SU-DHL-6 (cell line): ENCODE measurements around the gene ITPR2.

ENCODE experiments used
- H2AFZ ChIP-seq: fragments of 200-600 bp; sonication (generic); 2 replicates; pipeline ENCODE4 v1.6.1; 2014; ENCODE audit warnings: low read depth, mild to moderate bottlenecking, moderate library complexity, mixed read lengths, antibody characterized with exemption, low read length; ENCODE audit not compliant: severe bottlenecking
- H3F3A ChIP-seq: fragments of 200-600 bp; shearing (Covaris generic); 2 replicates; pipeline ENCODE4 v1.6.0; 2016; ENCODE audit warnings: antibody characterized with exemption, mild to moderate bottlenecking; ENCODE audit not compliant: insufficient read depth
- H3K27ac ChIP-seq: fragments of 200-600 bp; sonication (generic); 2 replicates; pipeline ENCODE4 v1.5.1; 2016; ENCODE audit warnings: low read depth, mild to moderate bottlenecking, low read length, moderate library complexity, mixed read lengths
- H3K27me3 ChIP-seq: fragments of 200-600 bp; sonication (generic), shearing (Covaris generic); 2 replicates; pipeline ENCODE4 v1.6.0; 2014; ENCODE audit warnings: mild to moderate bottlenecking, low read length
- H3K36me3 ChIP-seq: fragments of 200-600 bp; sonication (generic); 2 replicates; pipeline ENCODE4 v1.6.1; 2014; ENCODE audit warnings: mild to moderate bottlenecking, low read length, mixed read lengths
- H3K4me2 ChIP-seq: fragments of 300-600, 200-600 bp; shearing (Covaris generic), sonication (generic); 2 replicates; pipeline ENCODE4 v1.6.0; 2014; ENCODE audit warnings: low read length, low read depth, mild to moderate bottlenecking; ENCODE audit not compliant: poor library complexity, severe bottlenecking
- H3K4me3 ChIP-seq: fragments of 200-600 bp; sonication (generic); 2 replicates; pipeline ENCODE4 v1.5.1; 2014; ENCODE audit warnings: antibody characterized with exemption, low read length, mild to moderate bottlenecking, mixed read lengths; ENCODE audit not compliant: insufficient read depth, poor library complexity, severe bottlenecking
- H3K79me2 ChIP-seq: fragments of 200-600 bp; sonication (generic); 2 replicates; pipeline ENCODE4 v1.6.1; 2014; ENCODE audit warnings: mild to moderate bottlenecking, low read length, moderate library complexity; ENCODE audit not compliant: insufficient read depth
- H3K9ac ChIP-seq: fragments of 200-600 bp; sonication (generic); 2 replicates; pipeline ENCODE4 v1.7.0; 2014; ENCODE audit warnings: mild to moderate bottlenecking, low read length
- H3K9me2 ChIP-seq: fragments of 200-600 bp; sonication (generic); replicated peaks from 2 replicates; pipeline ENCODE4 v1.6.1; 2014; ENCODE audit warnings: low read length; ENCODE audit not compliant: insufficient read depth
- H3K9me3 ChIP-seq: fragments of 200-600 bp; sonication (generic); 2 replicates; pipeline ENCODE4 v1.6.1; 2014; ENCODE audit warnings: low read length, mixed read lengths; ENCODE audit not compliant: insufficient read depth
- H4K20me1 ChIP-seq: fragments of 200-600 bp; sonication (generic); 2 replicates; pipeline ENCODE4 v1.6.1; 2014; ENCODE audit warnings: low read depth, mild to moderate bottlenecking, antibody characterized with exemption, low read length, moderate library complexity, mixed read lengths
- EZH2phosphoT487 ChIP-seq: fragments of 200-600 bp; sonication (generic), shearing (Covaris generic); conservative IDR thresholded peaks from 2 replicates; pipeline ENCODE4 v1.6.1; 2018; ENCODE audit warnings: mild to moderate bottlenecking, antibody characterized with exemption, low read length, moderate library complexity, mixed read lengths
- TF ChIP-seq, protein P1 (sequence below): fragments of 200-600 bp; sonication (generic); IDR thresholded peaks from one replicate; pipeline ENCODE4 v1.5.1; 2017; ENCODE audit warnings: antibody characterized with exemption, mild to moderate bottlenecking, low read length, moderate library complexity; ENCODE audit not compliant: insufficient read depth, poor library complexity, severe bottlenecking

Gene ITPR2

GRCh38 chr12:26527682-26528081 lies 305.3 kb downstream of the ITPR2 start:
- Histone ChIP-seq H3K4me2 (no peak overlapping the region), H3K27me3 (no peaks in the 10 kb centered on the region)

GRCh38 chr12:26524862-26525465 lies 308.0 kb downstream of the ITPR2 start:
- H3K9me3 ChIP-seq, result peaks cover 9% of the 10 kb centered on the region; the same call in 1 of the 2 replicates
- H3K4me3 ChIP-seq, result no peak overlapping the region
- H4K20me1 ChIP-seq, result no peaks in the 10 kb centered on the region
- no peak overlapping the region for H3K4me2 ChIP-seq
- H3K79me2 ChIP-seq, result no peaks in the 10 kb centered on the region
- no peaks in the 10 kb centered on the region for H3K36me3 ChIP-seq
- no peaks in the 10 kb centered on the region for H3K9me2 ChIP-seq
- H3K9ac ChIP-seq, result no peak overlapping the region
- H3K27me3 ChIP-seq, result no peaks in the 10 kb centered on the region
- TF ChIP-seq, protein P1, sequence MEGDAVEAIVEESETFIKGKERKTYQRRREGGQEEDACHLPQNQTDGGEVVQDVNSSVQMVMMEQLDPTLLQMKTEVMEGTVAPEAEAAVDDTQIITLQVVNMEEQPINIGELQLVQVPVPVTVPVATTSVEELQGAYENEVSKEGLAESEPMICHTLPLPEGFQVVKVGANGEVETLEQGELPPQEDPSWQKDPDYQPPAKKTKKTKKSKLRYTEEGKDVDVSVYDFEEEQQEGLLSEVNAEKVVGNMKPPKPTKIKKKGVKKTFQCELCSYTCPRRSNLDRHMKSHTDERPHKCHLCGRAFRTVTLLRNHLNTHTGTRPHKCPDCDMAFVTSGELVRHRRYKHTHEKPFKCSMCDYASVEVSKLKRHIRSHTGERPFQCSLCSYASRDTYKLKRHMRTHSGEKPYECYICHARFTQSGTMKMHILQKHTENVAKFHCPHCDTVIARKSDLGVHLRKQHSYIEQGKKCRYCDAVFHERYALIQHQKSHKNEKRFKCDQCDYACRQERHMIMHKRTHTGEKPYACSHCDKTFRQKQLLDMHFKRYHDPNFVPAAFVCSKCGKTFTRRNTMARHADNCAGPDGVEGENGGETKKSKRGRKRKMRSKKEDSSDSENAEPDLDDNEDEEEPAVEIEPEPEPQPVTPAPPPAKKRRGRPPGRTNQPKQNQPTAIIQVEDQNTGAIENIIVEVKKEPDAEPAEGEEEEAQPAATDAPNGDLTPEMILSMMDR, result peak; percentile 75
- TF ChIP-seq EZH2phosphoT487, result no peak
- no peak overlapping the region for H2AFZ ChIP-seq
- no peak overlapping the region for H3K27ac ChIP-seq
- no peaks in the 10 kb centered on the region for H3F3A ChIP-seq

More at GRCh38 chr12:26527682-26528081, 305.3 kb downstream of the ITPR2 start:
- H3K79me2 ChIP-seq, result no peaks in the 10 kb centered on the region
- no peak overlapping the region for H2AFZ ChIP-seq
- no peaks in the 10 kb centered on the region for H4K20me1 ChIP-seq
- no peak overlapping the region for H3K9ac ChIP-seq
- H3K9me3 ChIP-seq, result peaks cover 9% of the 10 kb centered on the region; the same call in 1 of the 2 replicates
- H3K27ac ChIP-seq, result no peak overlapping the region
- TF ChIP-seq EZH2phosphoT487, result no peak
- TF ChIP-seq, protein P1, result no peak
- H3F3A ChIP-seq, result no peaks in the 10 kb centered on the region
- no peaks in the 10 kb centered on the region for H3K9me2 ChIP-seq
- H3K4me3 ChIP-seq, result no peak overlapping the region
- H3K36me3 ChIP-seq, result no peaks in the 10 kb centered on the region

DNA sequence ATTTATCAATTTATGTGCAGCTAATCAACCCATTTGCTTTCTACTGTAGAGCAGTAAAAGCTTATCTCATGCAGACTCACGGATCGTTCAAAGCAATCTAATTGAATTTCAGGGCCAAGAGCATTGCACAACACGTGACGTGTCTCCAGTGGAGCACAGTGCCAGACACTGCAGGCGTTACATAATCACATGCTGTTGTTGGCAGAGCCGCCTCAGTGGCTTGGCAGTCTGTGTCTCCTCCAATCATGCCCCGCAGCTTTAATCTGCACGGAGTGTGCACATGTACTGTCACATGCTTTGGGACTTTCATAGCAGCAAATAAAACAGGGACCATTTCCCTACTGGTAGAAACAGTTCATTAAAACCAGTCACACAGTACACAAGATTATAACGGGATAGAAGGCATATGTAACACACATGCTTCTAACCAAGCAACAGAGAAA lies 309.3 kb downstream of the ITPR2 start:
- H3K27me3 ChIP-seq, result no peaks in the 10 kb centered on the region
- H3K9me3 ChIP-seq, result peaks cover 9% of the 10 kb centered on the region; the same call in 1 of the 2 replicates
- no peaks in the 10 kb centered on the region for H3K79me2 ChIP-seq
- H3F3A ChIP-seq, result 0 out of 2 replicates have a peak, but pooled peaks cover 6% of the 10 kb centered on the region
- H3K9ac ChIP-seq, result no peak overlapping the region
- no peak overlapping the region for H3K4me2 ChIP-seq
- no peak overlapping the region for H2AFZ ChIP-seq
- no peaks in the 10 kb centered on the region for H3K36me3 ChIP-seq
- no peak for TF ChIP-seq EZH2phosphoT487
- TF ChIP-seq, protein P1, result no peak
- no peaks in the 10 kb centered on the region for H3K9me2 ChIP-seq
- H4K20me1 ChIP-seq, result no peaks in the 10 kb centered on the region
- H3K4me3 ChIP-seq, result no peak overlapping the region
- no peak overlapping the region for H3K27ac ChIP-seq
